ENCODE data around the gene SAMD3. TPM values are rescaled to one million over a fixed set of nuclear protein-coding genes. Genes with fewer than 3 reads are reported as not detected.

SAMD3 gene
- total and polyA plus RNA-seq, 2 of the 4 experiments (the other 2 are of a cell fraction), result 3.0 to 3.9 TPM

- WGBS, 2 experiments (ENCODE audit: extremely low coverage in 2 of 2, insufficient read length in 1 of 2), result 100% methylated on average over 1 of the region's 4 CpGs; no CpG with 5 or more reads in 1 of the 2 experiments
- no peak overlapping the region for H4K8ac ChIP-seq (ENCODE audit: low read depth in 2 of 2, low read length in 2 of 2)
- peaks cover 8% of the 10 kb centered on the region for H3K36me3 ChIP-seq (ENCODE audit: control insufficient read depth, insufficient read depth, low read length)
- H3K23ac ChIP-seq (ENCODE audit: low read depth, low read length), result no peak overlapping the region
- no peak overlapping the region for H2AK5ac ChIP-seq (ENCODE audit: low read depth, low read length)
- H2BK120ac ChIP-seq (ENCODE audit: low read depth, low read length), result no peak overlapping the region
- no peak overlapping the region for H3K18ac ChIP-seq (ENCODE audit: low read depth, low read length)
- H2AK9ac ChIP-seq (replicated peaks; ENCODE audit: low read depth, low read length, poor library complexity), result no peak overlapping the region
- no peak overlapping the region for H2BK20ac ChIP-seq (ENCODE audit: low read depth, low read length)
- no peaks in the 10 kb centered on the region for H4K20me1 ChIP-seq (ENCODE audit: insufficient read depth, low read length)
- no peak overlapping the region for H3K27ac ChIP-seq (ENCODE audit: insufficient read depth, low read length)
- H3K14ac ChIP-seq (replicated peaks; ENCODE audit: low read depth, low read length), result no peak overlapping the region
- H3K56ac ChIP-seq (ENCODE audit: extremely low read depth, insufficient read depth, low read length), result no peak overlapping the region
- dilution Hi-C loops (cut with HindIII; ENCODE audit: low sequenced_read_pairs, unreplicated experiment) (no loop called here), intact Hi-C loops (cut with micrococcal nuclease) (no loop called here), in situ Hi-C loops (cut with MboI; ENCODE audit: low sequenced_read_pairs) (no loop called here)
- BruUV-seq (replicated peaks), result no TSS peak
- H3K27me3 ChIP-seq (ENCODE audit: control insufficient read depth, insufficient read depth, low read length), result no peaks in the 10 kb centered on the region
- H3K9me1 ChIP-seq (ENCODE audit: insufficient read depth, low read length), result peaks cover 3% of the 10 kb centered on the region; the same call in 1 of the 2 replicates
- DNase-seq (no peak), ATAC-seq (ENCODE audit: low read depth) (no peak)
- H3K9ac ChIP-seq (ENCODE audit: low read depth, low read length), result no peak overlapping the region
- H4K91ac ChIP-seq (ENCODE audit: insufficient read depth, low read depth, low read length), result no peak overlapping the region
- CTCF ChIA-PET, result no interaction called here
- H3K4me3 ChIP-seq (ENCODE audit: insufficient read depth, low read depth, low read length), result no peak overlapping the region
- no peak overlapping the region for H3K4me2 ChIP-seq (ENCODE audit: low read depth, low read length)
- H2BK15ac ChIP-seq (ENCODE audit: low read depth, low read length), result no peak overlapping the region
- no peaks in the 10 kb centered on the region for H3K9me3 ChIP-seq (ENCODE audit: control insufficient read depth, insufficient read depth, low read length)
- H3K4me1 ChIP-seq (ENCODE audit: control insufficient read depth, insufficient read depth, low read length), result no peaks in the 10 kb centered on the region
- H3K4ac ChIP-seq (ENCODE audit: low read depth, low read length), result no peak overlapping the region
- no peak overlapping the region for H4K5ac ChIP-seq (ENCODE audit: low read depth, low read length)
- H2AFZ ChIP-seq (replicated peaks; ENCODE audit: low read length, poor library complexity), result no peak overlapping the region
- TF ChIP-seq MAZ (IDR thresholded peaks at IDR 0.05; ENCODE audit: borderline replicate concordance, low read depth, low read length), result no peak
- TF ChIP-seq ELK1 (IDR thresholded peaks at IDR 0.05; ENCODE audit: borderline replicate concordance, low read depth, low read length), result no peak
- no peak for TF ChIP-seq RCOR1 (IDR thresholded peaks at IDR 0.05; ENCODE audit: insufficient replicate concordance, low read length)
- TF ChIP-seq MAFK (IDR thresholded peaks at IDR 0.05; ENCODE audit: low read depth, low read length), result no peak
- TF ChIP-seq BHLHE40 (IDR thresholded peaks at IDR 0.05; ENCODE audit: low read depth, low read length), result no peak
- no peak for TF ChIP-seq USF2 (IDR thresholded peaks at IDR 0.05; ENCODE audit: low read depth, low read length)
- TF ChIP-seq RFX5 (IDR thresholded peaks at IDR 0.05; ENCODE audit: low read depth, low read length), result no peak
- TF ChIP-seq MXI1 (IDR thresholded peaks at IDR 0.05; ENCODE audit: borderline replicate concordance, low read depth, low read length), result no peak
- TF ChIP-seq FOS (IDR thresholded peaks at IDR 0.05; ENCODE audit: low read depth, low read length), result no peak
- no peak for TF ChIP-seq CEBPB (IDR thresholded peaks at IDR 0.05; ENCODE audit: low read depth, low read length)
- TF ChIP-seq RAD21 (IDR thresholded peaks at IDR 0.05; ENCODE audit: low read length), result no peak
- TF ChIP-seq POLR2A (IDR thresholded peaks at IDR 0.05; ENCODE audit: low read depth, low read length), result no peak
- no peak for TF ChIP-seq CTCF (conservative IDR thresholded peaks at IDR 0.05; ENCODE audit: low read depth, low read length)
- no peak for TF ChIP-seq CHD1 (IDR thresholded peaks at IDR 0.05; ENCODE audit: low read depth, low read length)
- H3K79me1 ChIP-seq (ENCODE audit: low read depth in 1 of 2, low read length in 2 of 2), result no peaks in the 10 kb centered on the region
- POLR2A ChIA-PET (ENCODE audit: unreplicated experiment), result no interaction called here
- H2BK5ac ChIP-seq (ENCODE audit: low read depth, low read length, poor library complexity, severe bottlenecking), result no peak overlapping the region
Observed at GRCh38 chr6:130105996-130106704, 116.6 kb downstream of the SAMD3 start.
